Left renal pelvis (tissue), 4 donors: ENCODE data around the gene SMTNL2. TPM values are rescaled to one million over a fixed set of nuclear protein-coding genes. Genes with fewer than 3 reads are reported as not detected.

ENCODE experiments used
- DNase-seq, 4 donors: peaks; one replicate each; pipeline ENCODE4 v3.0.0-alpha.2; 2013; ENCODE audit warnings: low read depth in 4 of 4, low spot score in 3 of 4
- polyA plus RNA-seq, 4 donors: library from polyadenylated mRNA; unstranded; fragments of 120-200 nt; gene quantifications; one replicate each; pipeline ENCODE4 v1.2.1, GENCODE V29; 2013; ENCODE audit not compliant: insufficient read length in 4 of 4

SMTNL2 gene
- polyA plus RNA-seq, 4 donors = 1.7 to 67.3 (median 52.0) TPM

- no peak for DNase-seq
These were observed 73.3 kb downstream of the SMTNL2 start for GRCh38 chr17:4657678-4658077.

Other genes starting within 250 kb of the SMTNL2 start
- 10 to 100 TPM; 42.9 to 70.2 (median 59.4) TPM for gene UBE2G1, start 217.9 kb upstream of the SMTNL2 start, polyA plus RNA-seq
- 1 to 10 TPM in 3 of 4 donors, under 1 TPM in 1; 0.35 to 3.9 (median 2.2) TPM for gene SPNS3, start 150.6 kb upstream of the SMTNL2 start, polyA plus RNA-seq
- gene SPNS2, start 85.6 kb upstream of the SMTNL2 start, polyA plus RNA-seq = 10 to 100 TPM in 3 of 4 donors, 1 to 10 TPM in 1; 3.1 to 57.6 (median 30.3) TPM
- 10 to 100 TPM; 32.5 to 50.1 (median 36.3) TPM for gene MYBBP1A, start 29.1 kb upstream of the SMTNL2 start, polyA plus RNA-seq
- 10 to 100 TPM in 1 of 4 donors, 1 to 10 TPM in 2, under 1 TPM in 1; 0.19 to 11.3 (median 7.6) TPM for gene GGT6, start 24.0 kb upstream of the SMTNL2 start, polyA plus RNA-seq
- under 1 TPM; 0.50 to 0.75 (median 0.63) TPM for gene ALOX15, start 57.1 kb downstream of the SMTNL2 start, polyA plus RNA-seq
- gene PELP1, start 119.6 kb downstream of the SMTNL2 start, polyA plus RNA-seq = 10 to 100 TPM; 36.2 to 56.5 (median 45.0) TPM
- 10 to 100 TPM; 27.9 to 42.1 (median 33.2) TPM for gene ARRB2, start 126.1 kb downstream of the SMTNL2 start, polyA plus RNA-seq
- 10 to 100 TPM; 14.6 to 26.5 (median 22.5) TPM for gene MED11, start 146.9 kb downstream of the SMTNL2 start, polyA plus RNA-seq
- under 1 TPM; 0.37 to 0.85 (median 0.58) TPM for gene ZMYND15, start 155.3 kb downstream of the SMTNL2 start, polyA plus RNA-seq
- 10 to 100 TPM in 3 of 4 donors, 1 to 10 TPM in 1; 7.6 to 14.1 (median 11.9) TPM for gene CXCL16, start 155.4 kb downstream of the SMTNL2 start, polyA plus RNA-seq
- gene TM4SF5, start 187.4 kb downstream of the SMTNL2 start, polyA plus RNA-seq = 1 to 10 TPM in 2 of 4 donors, under 1 TPM in 2; 0.31 to 2.9 (median 1.5) TPM
- gene VMO1, start 201.8 kb downstream of the SMTNL2 start, polyA plus RNA-seq = 1 to 10 TPM in 1 of 4 donors, under 1 TPM in 3; 0.41 to 1.2 (median 0.59) TPM
- 1 to 10 TPM in 3 of 4 donors, under 1 TPM in 1; 0.90 to 9.4 (median 3.5) TPM for gene GLTPD2, start 204.4 kb downstream of the SMTNL2 start, polyA plus RNA-seq
- 100 to 1,000 TPM in 3 of 4 donors, 10 to 100 TPM in 1; 82.5 to 125 (median 120) TPM for gene PSMB6, start 211.6 kb downstream of the SMTNL2 start, polyA plus RNA-seq
- gene PLD2, start 222.6 kb downstream of the SMTNL2 start, polyA plus RNA-seq = 10 to 100 TPM; 31.9 to 48.7 (median 41.6) TPM
- 10 to 100 TPM; 49.3 to 75.6 (median 59.3) TPM for gene MINK1, start 248.8 kb downstream of the SMTNL2 start, polyA plus RNA-seq